Sigmoid colon (tissue), 3 donors: ENCODE data around the gene WDFY1.

Experiments used
- CTCF ChIP-seq, 4 experiments: fragments of 450-650 bp in 3 of 4; fragments of 200-600 bp in 1 of 4; IDR thresholded peaks; one replicate each; pipeline ENCODE4 v1.5.1; 2016 to 2019; ENCODE audit warnings: antibody characterized with exemption in 4 of 4, mild to moderate bottlenecking in 3 of 4, moderate library complexity in 2 of 4
- POLR2A ChIP-seq, 2 donors: fragments of 450-650 bp; IDR thresholded peaks; one replicate each; pipeline ENCODE4 v1.6.1; 2016; ENCODE audit warnings: antibody characterized with exemption in 2 of 2, mild to moderate bottlenecking in 2 of 2, moderate library complexity in 2 of 2

- no peak for TF ChIP-seq CTCF (IDR thresholded peaks at IDR 0.05)
- TF ChIP-seq POLR2A (IDR thresholded peaks at IDR 0.05) = no peak
These were observed 88.6 kb downstream of the WDFY1 start for GRCh38 chr2:223856584-223856983.
